ENCODE data around the gene AIG1.
"Not testable (repeated sequence)": the region's sequence is repeated elsewhere in the genome, so short reads cannot be mapped to it uniquely, and the experiment has no call there.

AIG1 gene

DNA sequence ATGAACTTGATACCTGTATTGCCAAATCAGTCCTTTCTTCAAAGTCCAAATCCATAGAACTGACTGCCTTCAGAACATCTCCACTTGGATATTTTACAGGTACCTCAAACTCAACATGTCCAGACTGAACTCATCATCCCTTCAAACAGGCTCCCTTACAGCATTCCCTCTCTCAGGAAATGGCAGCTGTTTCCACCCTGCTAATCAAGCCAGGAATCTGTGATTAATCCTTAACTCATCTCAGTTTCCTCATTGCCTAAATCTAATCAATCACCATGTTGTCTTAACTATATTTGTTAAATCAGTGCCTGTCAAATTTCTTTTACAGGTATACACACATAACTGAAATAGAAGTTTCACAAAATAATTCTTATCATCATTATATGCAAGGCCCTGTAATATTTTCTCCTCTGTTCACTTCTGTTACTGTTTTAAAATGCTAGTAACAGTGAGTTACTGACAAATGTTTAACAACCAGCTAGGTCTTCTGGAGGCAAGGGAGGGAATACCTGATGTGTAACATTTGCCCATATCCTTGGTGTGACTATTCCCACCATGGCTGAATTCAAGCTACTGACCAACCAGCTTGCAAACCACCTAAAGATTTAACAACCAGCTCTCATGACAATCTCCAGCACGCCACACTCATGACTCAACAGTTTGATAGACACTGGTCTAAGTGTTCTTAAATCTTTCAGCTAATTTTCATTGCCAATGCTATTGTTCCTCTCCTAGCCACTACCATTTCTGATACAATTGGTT, 264.9 kb downstream of the AIG1 start:
- no peak for TF ChIP-seq POLR2A (IDR thresholded peaks at IDR 0.05; ENCODE audit: low read depth, low read length)
- DNase-seq (ENCODE audit: insufficient read length, low spot score), result no peak
- FAIRE-seq, result peak; percentile 11

DNA sequence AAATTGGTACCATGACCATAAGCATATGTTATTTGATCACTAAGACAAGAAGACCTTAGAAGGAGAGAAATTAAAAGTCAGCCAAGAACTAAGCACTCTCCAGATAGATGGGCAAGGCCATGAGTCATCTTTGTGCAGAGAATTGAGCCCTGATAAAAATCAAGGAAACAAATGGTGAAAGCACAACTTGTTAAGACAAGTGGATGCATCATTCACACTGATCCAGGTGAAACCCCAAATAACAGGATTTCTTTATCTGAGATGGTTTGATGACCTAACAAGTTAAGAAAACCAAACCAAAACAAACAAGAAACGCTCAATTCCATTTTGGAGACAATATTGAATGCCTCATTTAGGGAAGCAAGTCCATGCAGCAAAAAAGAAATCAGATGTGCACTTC, 268.2 kb downstream of the AIG1 start:
- DNase-seq (ENCODE audit: insufficient read length, low spot score), result no peak
- no peak for TF ChIP-seq POLR2A (IDR thresholded peaks at IDR 0.05; ENCODE audit: low read depth, low read length)
- peak; percentile 60 for FAIRE-seq

DNA sequence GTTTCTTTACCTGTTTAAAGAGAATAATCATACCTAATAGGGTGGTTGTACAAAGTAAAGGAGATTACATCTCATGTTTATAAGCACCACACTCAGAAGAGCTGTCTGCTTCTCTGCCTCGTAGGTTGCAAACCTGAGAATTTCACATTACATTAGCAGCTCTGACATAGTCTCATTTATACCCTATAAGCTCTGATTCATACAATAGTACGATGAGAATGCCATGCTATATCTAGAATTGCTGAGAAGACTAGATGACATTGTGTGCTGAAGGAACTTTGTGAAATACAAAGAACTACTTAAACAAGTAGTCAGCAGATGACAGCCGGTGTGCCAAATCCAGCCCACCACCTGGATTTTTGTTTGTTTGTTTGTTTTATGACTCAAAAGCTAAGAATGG, 268.6 kb downstream of the AIG1 start:
- FAIRE-seq, result no peak
- no peak for TF ChIP-seq POLR2A (IDR thresholded peaks at IDR 0.05; ENCODE audit: low read depth, low read length)
- no peak for DNase-seq (ENCODE audit: insufficient read length, low spot score)

DNA sequence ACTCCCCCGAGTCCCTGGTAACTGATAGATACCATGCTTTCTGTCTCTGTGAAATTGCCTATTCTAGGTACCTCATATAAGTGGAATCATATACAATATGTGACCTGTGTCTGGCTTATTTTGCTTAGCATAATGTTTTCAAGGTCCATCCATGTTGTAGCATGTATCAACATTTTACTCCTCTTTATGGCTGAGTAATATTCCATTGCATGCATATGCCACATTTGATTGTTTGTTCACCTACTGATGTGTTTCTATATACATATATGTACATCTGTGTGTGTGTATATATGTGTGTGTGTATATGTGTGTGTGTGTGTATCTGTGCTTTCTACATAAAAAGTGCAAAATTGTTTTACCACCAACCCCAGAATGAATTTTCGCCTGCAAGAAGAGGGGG, 270.7 kb downstream of the AIG1 start:
- DNase-seq (ENCODE audit: insufficient read length, low spot score) (no peak), FAIRE-seq (no peak)
- no peak for TF ChIP-seq POLR2A (IDR thresholded peaks at IDR 0.05; ENCODE audit: low read depth, low read length)

DNA sequence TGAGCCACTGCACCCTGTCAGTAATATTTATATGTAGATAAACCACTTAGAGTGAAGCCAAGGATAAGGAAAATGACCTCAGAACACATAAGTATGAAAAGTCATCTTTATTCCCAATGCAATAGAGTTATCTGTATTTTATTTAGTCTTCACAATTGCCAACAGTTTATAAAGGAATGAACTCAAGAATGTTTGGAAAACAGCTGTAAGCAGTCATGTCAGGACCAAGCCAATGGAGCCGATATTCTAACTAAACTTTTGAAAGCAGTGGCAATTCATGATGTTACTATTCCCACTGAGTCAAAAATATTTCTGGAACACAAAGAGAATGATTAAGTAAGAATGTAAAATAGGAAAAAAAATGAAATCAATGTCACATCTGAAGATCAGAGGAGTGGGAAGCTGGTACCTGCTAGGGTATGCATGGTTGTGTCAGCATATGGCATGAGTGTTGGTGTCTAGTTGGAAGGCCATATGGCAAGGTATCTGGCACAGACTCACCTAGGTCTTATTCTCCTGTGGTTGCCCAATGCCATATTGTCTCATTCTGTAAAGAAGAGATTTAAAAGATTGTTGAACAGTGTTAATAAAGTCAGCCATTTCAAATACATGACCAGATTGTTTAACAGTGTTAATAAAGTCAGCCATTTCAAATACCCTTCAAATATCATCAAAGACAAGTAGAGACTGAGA, 271.6 kb downstream of the AIG1 start:
- no peak for FAIRE-seq
- TF ChIP-seq POLR2A (IDR thresholded peaks at IDR 0.05; ENCODE audit: low read depth, low read length), result no peak
- no peak for DNase-seq (ENCODE audit: insufficient read length, low spot score)

DNA sequence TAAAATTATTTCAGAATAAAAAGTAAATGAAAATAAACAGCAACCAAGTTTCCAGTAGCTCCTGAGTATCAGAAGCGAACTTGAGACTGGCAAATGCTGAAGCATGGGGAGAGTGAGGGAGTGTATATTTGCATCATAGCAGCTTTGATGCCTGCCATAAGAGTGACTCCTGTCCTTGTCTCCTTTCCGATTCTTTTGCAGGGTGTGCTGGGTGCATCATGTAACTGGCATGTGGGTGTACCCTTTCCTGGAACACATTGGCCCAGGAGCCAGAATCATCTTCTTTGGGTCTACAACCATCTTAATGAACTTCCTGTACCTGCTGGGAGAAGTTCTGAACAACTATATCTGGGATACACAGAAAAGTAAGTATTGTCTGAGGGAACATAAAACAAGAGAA, 272.4 kb downstream of the AIG1 start:
- DNase-seq (ENCODE audit: insufficient read length, low spot score) (no peak), FAIRE-seq (no peak)
- TF ChIP-seq POLR2A (IDR thresholded peaks at IDR 0.05; ENCODE audit: low read depth, low read length), result no peak

DNA sequence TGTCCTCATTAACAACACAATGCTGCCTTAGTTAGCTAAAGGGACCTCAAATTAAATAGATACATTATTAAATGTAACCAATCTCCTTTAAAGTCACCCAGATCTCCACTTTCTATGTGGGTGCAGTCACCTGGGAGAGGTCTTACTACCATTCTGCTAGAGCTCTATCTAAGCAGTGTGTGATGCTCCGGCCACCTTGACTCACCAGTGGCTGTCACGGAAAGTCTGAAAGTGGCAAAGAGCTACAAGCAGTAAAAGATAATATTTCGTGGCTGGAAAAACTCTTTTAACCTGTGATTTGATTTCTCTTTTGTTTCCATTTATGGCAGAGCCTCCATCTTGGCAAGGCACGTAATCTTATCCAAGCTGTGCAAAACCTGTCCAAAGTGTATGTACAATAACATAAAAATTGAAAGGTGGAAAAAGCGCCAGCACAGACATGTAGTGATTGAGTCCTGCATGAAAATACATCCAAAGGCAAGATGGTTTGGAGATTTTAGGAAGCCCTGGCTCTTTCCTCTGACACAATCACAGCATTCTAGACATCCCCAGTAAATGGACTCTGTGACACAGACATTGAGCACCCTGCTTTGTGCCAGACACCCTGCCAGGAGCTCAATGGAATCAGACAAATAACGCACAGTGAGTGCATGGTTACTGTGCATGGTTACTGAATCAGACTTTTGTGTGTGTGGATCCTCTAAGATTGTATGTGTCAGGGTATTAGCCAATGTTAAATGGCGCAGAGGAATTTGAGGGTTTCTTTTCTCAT, 273.2 kb downstream of the AIG1 start:
- FAIRE-seq, result no peak
- DNase-seq (ENCODE audit: insufficient read length, low spot score), result no peak
- no peak for TF ChIP-seq POLR2A (IDR thresholded peaks at IDR 0.05; ENCODE audit: low read depth, low read length)

DNA sequence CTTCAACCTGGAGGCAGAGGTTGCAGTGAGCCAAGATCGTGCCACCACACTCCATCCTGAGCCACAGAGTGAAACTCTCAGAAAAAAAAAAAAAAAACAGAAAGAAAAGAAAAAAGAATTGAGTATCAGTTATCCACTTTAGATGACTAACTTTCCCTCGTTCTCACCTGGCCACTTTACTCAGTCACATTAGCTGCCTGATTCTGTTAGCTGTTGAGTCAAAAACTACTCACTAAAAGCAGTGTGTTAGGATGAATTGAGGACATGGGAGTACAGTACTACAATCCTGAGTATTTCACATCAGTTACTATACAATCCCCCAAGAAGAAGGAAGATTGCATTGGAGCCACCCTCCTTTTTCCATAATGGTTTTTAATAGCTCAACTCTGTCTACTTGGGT, 275.2 kb downstream of the AIG1 start:
- DNase-seq (ENCODE audit: insufficient read length, low spot score), result no peak
- FAIRE-seq, result no peak
- no peak for TF ChIP-seq POLR2A (IDR thresholded peaks at IDR 0.05; ENCODE audit: low read depth, low read length)

DNA sequence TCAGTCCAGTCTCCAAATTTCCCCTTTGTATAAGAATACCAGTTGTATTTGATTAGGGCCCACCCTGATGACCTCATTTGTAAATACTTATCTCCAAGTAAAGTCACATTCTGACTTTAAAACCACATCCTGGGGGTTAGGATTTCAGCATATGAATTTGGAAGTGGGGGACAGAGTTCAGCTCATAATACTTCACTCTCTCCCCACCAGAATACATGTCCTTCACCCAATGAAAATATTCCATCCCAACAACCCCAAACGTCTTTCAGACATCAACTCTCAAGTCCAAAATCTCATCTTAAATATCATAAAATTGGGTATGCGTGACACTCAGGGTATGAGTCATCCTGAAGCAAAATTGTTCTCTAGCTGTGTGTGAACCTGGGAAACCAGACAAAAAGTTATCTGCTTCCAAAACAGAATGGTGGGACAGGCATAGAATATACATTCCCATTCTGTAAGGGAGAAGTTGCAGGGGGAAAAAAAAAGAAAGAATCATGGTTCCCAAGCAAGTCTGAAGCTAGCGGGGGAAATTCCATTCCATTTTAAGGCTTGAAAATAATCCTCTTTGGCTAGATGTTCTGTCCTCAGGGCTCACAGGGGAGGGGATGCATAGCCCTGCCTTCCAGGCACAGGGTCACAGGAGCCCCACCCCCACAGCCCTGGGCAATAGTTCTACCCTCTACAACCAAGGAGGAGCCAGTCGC, 275.9 kb downstream of the AIG1 start:
- no peak for TF ChIP-seq POLR2A (IDR thresholded peaks at IDR 0.05; ENCODE audit: low read depth, low read length)
- DNase-seq (ENCODE audit: insufficient read length, low spot score) (no peak), FAIRE-seq (no peak)

DNA sequence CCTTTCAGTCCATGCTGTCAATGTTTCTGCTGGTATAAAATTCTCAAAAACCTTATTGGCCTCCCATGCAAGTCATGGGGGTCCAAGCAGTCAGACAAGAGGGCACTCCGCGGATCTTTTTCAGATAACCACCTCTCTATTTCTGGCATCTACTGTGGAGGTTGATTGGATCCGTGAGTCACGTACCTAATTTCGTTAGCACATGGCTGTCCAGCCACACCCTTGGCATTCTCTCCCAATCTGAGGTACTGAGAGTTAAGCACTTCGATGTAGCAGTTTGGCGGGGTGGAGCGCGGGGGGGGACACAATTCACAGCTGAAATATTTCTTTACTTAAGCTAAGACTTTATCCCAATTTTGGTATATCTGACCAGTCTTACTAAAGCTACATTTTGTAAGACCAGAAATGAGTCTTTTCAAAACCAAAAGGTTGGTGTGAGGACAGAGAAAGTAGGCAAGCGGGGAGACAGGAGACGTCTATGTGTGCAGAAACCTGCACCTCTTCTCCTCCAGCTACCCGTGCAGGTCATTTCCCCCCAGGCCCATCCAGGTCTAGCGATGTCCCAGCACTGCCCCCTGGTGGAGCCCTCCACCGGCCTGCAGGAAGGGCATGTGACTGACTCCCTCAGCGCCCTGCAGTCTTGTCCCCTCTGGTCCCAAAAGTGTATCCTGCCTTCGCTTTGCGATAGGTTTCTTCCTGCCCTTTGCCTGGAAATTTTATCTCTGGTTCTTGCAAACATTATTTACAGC, 276.7 kb downstream of the AIG1 start:
- DNase-seq (ENCODE audit: insufficient read length, low spot score) (peak; percentile 9), FAIRE-seq (no peak)
- no peak for TF ChIP-seq POLR2A (IDR thresholded peaks at IDR 0.05; ENCODE audit: low read depth, low read length)

DNA sequence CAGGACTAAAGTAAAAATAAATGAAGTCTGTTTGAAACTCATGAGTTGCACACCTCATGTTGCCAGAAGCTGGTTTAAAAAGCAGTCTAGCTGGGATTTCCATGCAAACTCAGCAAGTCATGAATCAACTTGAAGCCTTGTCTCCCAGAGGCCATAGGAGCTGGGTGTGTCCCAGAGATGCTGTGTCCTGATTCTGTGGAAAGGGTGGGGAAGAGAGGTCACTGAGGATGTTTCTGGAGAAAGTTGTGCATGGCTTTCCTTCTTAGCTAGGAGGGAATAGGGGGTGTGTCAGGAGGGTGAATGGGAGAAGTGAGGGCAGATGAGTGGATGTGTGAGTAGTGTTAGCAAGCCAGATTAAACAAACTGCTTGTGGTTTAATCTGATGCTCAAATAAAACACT, 278.5 kb downstream of the AIG1 start:
- DNase-seq (ENCODE audit: insufficient read length, low spot score) (no peak), FAIRE-seq (no peak)
- no peak for TF ChIP-seq POLR2A (IDR thresholded peaks at IDR 0.05; ENCODE audit: low read depth, low read length)

DNA sequence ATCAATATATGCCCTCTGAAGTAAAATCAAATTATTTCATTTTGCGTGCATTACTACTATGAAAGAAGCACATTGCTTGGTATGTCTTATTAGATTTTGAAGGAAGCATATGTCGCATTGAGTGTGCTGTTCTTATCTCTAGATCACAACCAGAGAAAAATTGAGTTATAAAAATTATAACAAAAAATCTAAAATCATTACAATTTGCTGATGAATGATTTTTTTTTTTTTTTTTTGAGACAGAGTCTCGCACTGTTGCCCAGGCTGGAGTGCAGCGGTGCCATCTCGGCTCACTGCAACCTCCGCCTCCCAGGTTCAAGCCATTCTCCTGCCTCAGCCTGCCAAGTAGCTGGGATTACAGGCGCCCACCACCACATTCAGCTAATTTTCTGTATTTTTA, 284.8 kb downstream of the AIG1 start:
- not testable (repeated sequence) for DNase-seq (ENCODE audit: insufficient read length, low spot score); FAIRE-seq

DNA sequence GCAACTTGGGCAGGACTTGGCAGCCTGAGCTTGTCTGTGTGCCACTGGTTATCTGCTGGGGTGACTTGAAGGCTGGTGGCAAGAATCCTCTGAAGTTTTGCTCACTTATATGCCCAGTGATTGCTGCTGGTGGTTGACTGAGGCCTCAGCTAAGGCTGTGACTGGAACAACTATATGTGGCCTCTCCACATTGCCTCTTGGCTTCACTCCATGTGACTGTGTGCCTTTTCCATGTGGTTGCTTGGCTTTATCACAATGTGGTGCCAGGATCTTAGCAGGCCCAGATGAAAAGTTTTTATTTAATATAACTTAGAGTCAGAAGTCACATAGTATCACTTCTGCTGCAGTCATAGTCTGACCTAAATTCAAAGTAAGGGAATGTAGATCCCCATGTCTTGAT, 285.3 kb downstream of the AIG1 start:
- FAIRE-seq, result no peak
- no peak for TF ChIP-seq POLR2A (IDR thresholded peaks at IDR 0.05; ENCODE audit: low read depth, low read length)
- DNase-seq (ENCODE audit: insufficient read length, low spot score), result no peak
